Measurements from ENCODE around the gene POLR2A. TPM values are rescaled to one million over a fixed set of nuclear protein-coding genes. Genes with fewer than 3 reads are reported as not detected.

Gene POLR2A
- total and polyA plus RNA-seq, 2 of the 4 experiments (the other 2 are of a cell fraction) = 54.0 to 56.6 TPM

DNA sequence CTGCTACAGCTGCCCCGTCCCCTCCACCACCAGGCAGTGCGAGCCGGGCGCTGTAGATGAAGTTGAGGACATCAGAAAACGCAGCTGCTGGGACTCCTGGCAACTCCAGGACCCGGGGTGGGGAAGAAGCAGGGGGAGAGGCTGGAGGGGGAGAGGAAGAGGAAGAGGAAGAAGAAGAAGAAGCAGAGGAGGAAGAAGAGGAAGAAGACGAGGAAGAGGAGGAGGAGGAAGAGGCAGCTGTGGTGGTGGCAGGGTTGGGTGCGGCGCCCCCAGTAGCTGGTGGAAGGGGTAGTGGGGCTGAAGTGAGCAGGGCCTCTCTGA lies 17.9 kb upstream of the POLR2A start:
- no peak overlapping the region for H3K4ac ChIP-seq (ENCODE audit: low read depth, low read length)
- no peak overlapping the region for H2BK120ac ChIP-seq (ENCODE audit: low read depth, low read length)
- DNase-seq (no peak), ATAC-seq (ENCODE audit: low read depth) (no peak)
- H3K4me3 ChIP-seq (ENCODE audit: insufficient read depth, low read depth, low read length) = no peak overlapping the region
- no TSS peak for BruUV-seq (replicated peaks)
- no peak for TF ChIP-seq CEBPB (IDR thresholded peaks at IDR 0.05; ENCODE audit: low read depth, low read length)
- no peak for TF ChIP-seq CHD1 (IDR thresholded peaks at IDR 0.05; ENCODE audit: low read depth, low read length)
- TF ChIP-seq, protein P1, sequence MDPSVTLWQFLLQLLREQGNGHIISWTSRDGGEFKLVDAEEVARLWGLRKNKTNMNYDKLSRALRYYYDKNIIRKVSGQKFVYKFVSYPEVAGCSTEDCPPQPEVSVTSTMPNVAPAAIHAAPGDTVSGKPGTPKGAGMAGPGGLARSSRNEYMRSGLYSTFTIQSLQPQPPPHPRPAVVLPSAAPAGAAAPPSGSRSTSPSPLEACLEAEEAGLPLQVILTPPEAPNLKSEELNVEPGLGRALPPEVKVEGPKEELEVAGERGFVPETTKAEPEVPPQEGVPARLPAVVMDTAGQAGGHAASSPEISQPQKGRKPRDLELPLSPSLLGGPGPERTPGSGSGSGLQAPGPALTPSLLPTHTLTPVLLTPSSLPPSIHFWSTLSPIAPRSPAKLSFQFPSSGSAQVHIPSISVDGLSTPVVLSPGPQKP (IDR thresholded peaks at IDR 0.05; ENCODE audit: borderline replicate concordance, low read depth, low read length) = no peak
- no peak for TF ChIP-seq NFE2L2 (IDR thresholded peaks at IDR 0.05; ENCODE audit: low read depth, low read length)
- TF ChIP-seq BHLHE40 (IDR thresholded peaks at IDR 0.05; ENCODE audit: low read depth, low read length) = no peak
- no peak for TF ChIP-seq CTCF (conservative IDR thresholded peaks at IDR 0.05; ENCODE audit: low read depth, low read length)
- TF ChIP-seq MXI1 (IDR thresholded peaks at IDR 0.05; ENCODE audit: borderline replicate concordance, low read depth, low read length) = no peak
- TF ChIP-seq RFX5 (IDR thresholded peaks at IDR 0.05; ENCODE audit: low read depth, low read length) = no peak
- no peak for TF ChIP-seq MAZ (IDR thresholded peaks at IDR 0.05; ENCODE audit: borderline replicate concordance, low read depth, low read length)
- TF ChIP-seq, protein P2, sequence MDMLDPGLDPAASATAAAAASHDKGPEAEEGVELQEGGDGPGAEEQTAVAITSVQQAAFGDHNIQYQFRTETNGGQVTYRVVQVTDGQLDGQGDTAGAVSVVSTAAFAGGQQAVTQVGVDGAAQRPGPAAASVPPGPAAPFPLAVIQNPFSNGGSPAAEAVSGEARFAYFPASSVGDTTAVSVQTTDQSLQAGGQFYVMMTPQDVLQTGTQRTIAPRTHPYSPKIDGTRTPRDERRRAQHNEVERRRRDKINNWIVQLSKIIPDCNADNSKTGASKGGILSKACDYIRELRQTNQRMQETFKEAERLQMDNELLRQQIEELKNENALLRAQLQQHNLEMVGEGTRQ (IDR thresholded peaks at IDR 0.05; ENCODE audit: low read depth, low read length) = no peak
- dilution Hi-C loops (cut with HindIII; ENCODE audit: low sequenced_read_pairs, unreplicated experiment) = no loop called here
- no CpG with 5 or more reads among the region's 9 CpGs for WGBS, 2 experiments (ENCODE audit: extremely low coverage in 2 of 2, insufficient read length in 1 of 2)
- intact Hi-C loops (cut with micrococcal nuclease) = no loop called here
- H3K9me3 ChIP-seq (ENCODE audit: control insufficient read depth, insufficient read depth, low read length) = no peaks in the 10 kb centered on the region
- H2AK9ac ChIP-seq (replicated peaks; ENCODE audit: low read depth, low read length, poor library complexity) = no peak overlapping the region
- no peak overlapping the region for H2BK15ac ChIP-seq (ENCODE audit: low read depth, low read length)
- H3K23ac ChIP-seq (ENCODE audit: low read depth, low read length) = no peak overlapping the region
- peaks cover 12% of the 10 kb centered on the region; the same call in 1 of the 2 replicates for H3K4me1 ChIP-seq (ENCODE audit: control insufficient read depth, insufficient read depth, low read length)
- H4K20me1 ChIP-seq (ENCODE audit: insufficient read depth, low read length) = peaks cover 63% of the 10 kb centered on the region
- peaks cover 11 to 75% of the 10 kb centered on the region in 2 experiments for H3K79me1 ChIP-seq (ENCODE audit: low read depth in 1 of 2, low read length in 2 of 2)
- no peak overlapping the region for H3K18ac ChIP-seq (ENCODE audit: low read depth, low read length)
- no peak overlapping the region for H2BK5ac ChIP-seq (ENCODE audit: low read depth, low read length, poor library complexity, severe bottlenecking)
- ChIA-PET CTCF (no interaction called here), POLR2A (ENCODE audit: unreplicated experiment) (no interaction called here)
- H4K5ac ChIP-seq (ENCODE audit: low read depth, low read length) = no peak overlapping the region
- no peak overlapping the region for H4K8ac ChIP-seq (ENCODE audit: low read depth in 2 of 2, low read length in 2 of 2)
- no peak overlapping the region for H3K14ac ChIP-seq (replicated peaks; ENCODE audit: low read depth, low read length)
- no peaks in the 10 kb centered on the region for H3K27me3 ChIP-seq (ENCODE audit: control insufficient read depth, insufficient read depth, low read length)
- H3K4me2 ChIP-seq (ENCODE audit: low read depth, low read length) = no peak overlapping the region
- in situ Hi-C loops (cut with MboI; ENCODE audit: low sequenced_read_pairs) = no loop called here
- H3K27ac ChIP-seq (ENCODE audit: insufficient read depth, low read length) = no peak overlapping the region
- H2AFZ ChIP-seq (replicated peaks; ENCODE audit: low read length, poor library complexity) = no peak overlapping the region
- H3K9ac ChIP-seq (ENCODE audit: low read depth, low read length) = no peak overlapping the region
- peaks cover 24% of the 10 kb centered on the region for H3K9me1 ChIP-seq (ENCODE audit: insufficient read depth, low read length)
- H2AK5ac ChIP-seq (ENCODE audit: low read depth, low read length) = no peak overlapping the region
- H3K36me3 ChIP-seq (ENCODE audit: control insufficient read depth, insufficient read depth, low read length) = peaks cover 46% of the 10 kb centered on the region
- H4K91ac ChIP-seq (ENCODE audit: insufficient read depth, low read depth, low read length) = no peak overlapping the region
- no peak overlapping the region for H3K56ac ChIP-seq (ENCODE audit: extremely low read depth, insufficient read depth, low read length)
- no peak overlapping the region for H2BK20ac ChIP-seq (ENCODE audit: low read depth, low read length)
